Thoracic aorta (tissue), 2 donors: ENCODE measurements around the gene CENPQ. TPM values are rescaled to one million over a fixed set of nuclear protein-coding genes. Genes with fewer than 3 reads are reported as not detected.

ENCODE experiments used
- ATAC-seq: fragments of 150-250 bp; one replicate; pipeline ENCODE4 v1.8.0; 2017; ENCODE audit warnings: low read depth; ENCODE audit not compliant: insufficient number of reproducible peaks, low FRiP score
- DNase-seq: peaks from one replicate; pipeline ENCODE4 v3.0.0-alpha.2; 2020; ENCODE audit warnings: low spot score
- H3K27ac ChIP-seq, 2 donors: fragments of 200-600 bp; sonication (generic); 1 replicate in 1 of 2; 2 replicates in 1 of 2; pipeline ENCODE4 v1.5.1; 2016; ENCODE audit warnings: mild to moderate bottlenecking in 2 of 2, moderate library complexity in 2 of 2
- H3K27me3 ChIP-seq: fragments of 200-600 bp; sonication (generic); replicated peaks from 2 replicates; pipeline ENCODE4 v1.6.0; 2016; ENCODE audit warnings: mild to moderate bottlenecking; ENCODE audit not compliant: insufficient read depth
- H3K36me3 ChIP-seq: fragments of 200-600 bp; sonication (generic); one replicate; pipeline ENCODE4 v1.5.1; 2016
- H3K4me1 ChIP-seq, 2 donors: fragments of 200-600 bp; sonication (generic); 1 replicate in 1 of 2; 2 replicates in 1 of 2; pipeline versions ENCODE4 v1.5.1 to v1.6.0; 2016; ENCODE audit warnings: low read depth in 2 of 2, mild to moderate bottlenecking in 1 of 2; ENCODE audit not compliant: control insufficient read depth in 1 of 2
- H3K4me3 ChIP-seq: fragments of 200-600 bp; sonication (generic); 2 replicates; pipeline ENCODE4 v1.5.1; 2016; ENCODE audit warnings: mild to moderate bottlenecking
- H3K9me3 ChIP-seq: fragments of 200-600 bp; sonication (generic); 2 replicates; pipeline ENCODE4 v1.5.1; 2016
- CTCF ChIP-seq: fragments of 200-600 bp; sonication (generic); IDR thresholded peaks from one replicate; pipeline ENCODE4 v1.5.1; 2019; ENCODE audit warnings: antibody characterized with exemption
- total RNA-seq, 2 donors: library from RNA; depleted of rRNA; stranded (reverse); fragments of >200 nt; gene quantifications; one replicate each; pipeline versions ENCODE4 v1.1.0 to v1.2.3, GENCODE V29; 2016

CENPQ gene
- total RNA-seq: 1 to 10 TPM; 4.2 to 5.4 TPM

- peak; percentile 91 for DNase-seq
- peak; percentile 97 for ATAC-seq
- Histone ChIP-seq H3K9me3 (no peaks in the 10 kb centered on the region), H3K4me3 (peak within 1 kb of the TSS; percentile 96), H3K4me1 (peaks cover 20 to 38% of the 10 kb centered on the region in 2 donors), H3K27me3 (no peaks in the 10 kb centered on the region), H3K27ac (peak within 1 kb of the TSS; percentile 88), H3K36me3 (peaks cover 7% of the 10 kb centered on the region)
- no peak for TF ChIP-seq CTCF
Observed at GRCh38 chr6:49462927-49463611, at the start of gene CENPQ, which contains the start of gene MMUT. Gene CENPQ, plus strand, starts transcription at chr6:49463370. Its CDS starts 6,807 bp downstream, at chr6:49470177. Gene MMUT, minus strand, starts transcription at chr6:49463253. Its CDS starts 3,787 bp downstream, at chr6:49459466.

GRCh38 chr6:49415358-49415757 lies 47.8 kb upstream of the CENPQ start:
- Histone ChIP-seq H3K27ac (no peak overlapping the region), H3K4me3 (no peak overlapping the region), H3K4me1 (no peaks in the 10 kb centered on the region), H3K27me3 (no peaks in the 10 kb centered on the region), H3K36me3 (no peaks in the 10 kb centered on the region), H3K9me3 (no peaks in the 10 kb centered on the region)
- ATAC-seq: no peak
- no peak for TF ChIP-seq CTCF
- DNase-seq: no peak

GRCh38 chr6:49416195-49416594 lies 47.0 kb upstream of the CENPQ start:
- TF ChIP-seq CTCF: no peak
- Histone ChIP-seq H3K9me3 (no peaks in the 10 kb centered on the region), H3K27me3 (no peaks in the 10 kb centered on the region), H3K4me3 (no peak overlapping the region), H3K4me1 (no peaks in the 10 kb centered on the region), H3K36me3 (no peaks in the 10 kb centered on the region), H3K27ac (no peak overlapping the region)
- ATAC-seq (no peak), DNase-seq (no peak)

GRCh38 chr6:49423817-49424216 lies 39.4 kb upstream of the CENPQ start:
- Histone ChIP-seq H3K4me3 (no peak overlapping the region), H3K36me3 (no peaks in the 10 kb centered on the region), H3K4me1 (no peaks in the 10 kb centered on the region), H3K27me3 (no peaks in the 10 kb centered on the region), H3K27ac (no peak overlapping the region), H3K9me3 (no peaks in the 10 kb centered on the region)
- ATAC-seq: no peak
- DNase-seq: no peak
- TF ChIP-seq CTCF: no peak

GRCh38 chr6:49430187-49430586 lies 33.0 kb upstream of the CENPQ start:
- no peak for TF ChIP-seq CTCF
- Histone ChIP-seq H3K4me3 (no peak overlapping the region), H3K4me1 (no peaks in the 10 kb centered on the region), H3K9me3 (no peaks in the 10 kb centered on the region), H3K27ac (no peak overlapping the region), H3K27me3 (no peaks in the 10 kb centered on the region), H3K36me3 (peaks cover 18% of the 10 kb centered on the region)
- ATAC-seq (no peak), DNase-seq (no peak)
